HFFc6 (cell line): ENCODE data around the gene FBF1. TPM values are rescaled to one million over a fixed set of nuclear protein-coding genes. Genes with fewer than 3 reads are reported as not detected.
"Not testable (repeated sequence)": the region's sequence is repeated elsewhere in the genome, so short reads cannot be mapped to it uniquely, and the experiment has no call there.

ENCODE experiments used
- DNase-seq: peaks from one replicate; pipeline ENCODE4 v3.0.0-alpha.2; 2018
- H3K27ac Mint-ChIP-seq: 2 replicates; pipeline ENCODE4 v1.8.0; 2020; ENCODE audit warnings: mild to moderate bottlenecking, mixed read lengths
- H3K27me3 Mint-ChIP-seq: 2 replicates; pipeline ENCODE4 v1.8.0; 2021; ENCODE audit warnings: mild to moderate bottlenecking, moderate library complexity, mixed read lengths; ENCODE audit not compliant: insufficient read depth
- H3K36me3 Mint-ChIP-seq: 2 replicates; pipeline ENCODE4 v1.8.0; 2021; ENCODE audit warnings: low read depth, mixed read lengths
- H3K4me1 Mint-ChIP-seq: 2 replicates; pipeline ENCODE4 v1.8.0; 2020; ENCODE audit warnings: low read depth, mixed read lengths
- H3K4me3 Mint-ChIP-seq: 2 replicates; pipeline ENCODE4 v1.8.0; 2020; ENCODE audit warnings: mild to moderate bottlenecking, moderate library complexity, mixed read lengths
- H3K9me3 Mint-ChIP-seq: 2 replicates; pipeline ENCODE4 v1.8.0; 2020; ENCODE audit warnings: mild to moderate bottlenecking, mixed read lengths
- CTCF ChIP-seq: fragments of 200-600 bp; sonication (generic); IDR thresholded peaks from 2 replicates; pipeline ENCODE4 v1.5.0; 2021; ENCODE audit warnings: antibody characterized with exemption, mild to moderate bottlenecking
- total RNA-seq, 6 experiments: library from RNA; stranded (reverse); fragmentation: NEBNext Ultra II Directional; extraction: Animal tissue kit (Norgen Biotek cat#: 25700); gene quantifications; 2 replicates in 1 of 6; 3 replicates in 5 of 6; pipeline ENCODE4 v1.2.3, GENCODE V29; 2021

The FBF1 gene
- total RNA-seq, 6 experiments from 2014 or later = 5.6 to 10.1 (median 6.3) TPM

- H3K9me3 Mint-ChIP-seq = no peaks in the 10 kb centered on the region
- H3K36me3 Mint-ChIP-seq = no peaks in the 10 kb centered on the region
- no peak for TF ChIP-seq CTCF
- H3K4me3 Mint-ChIP-seq = no peak overlapping the region
- H3K4me1 Mint-ChIP-seq = peaks cover 11% of the 10 kb centered on the region
- peaks cover 6% of the 10 kb centered on the region for H3K27me3 Mint-ChIP-seq
- DNase-seq = no peak
- no peak overlapping the region for H3K27ac Mint-ChIP-seq
Observed at GRCh38 chr17:75891605-75892555, 49.0 kb downstream of the FBF1 start.

GRCh38 chr17:75891022-75891604 lies 49.7 kb downstream of the FBF1 start:
- no peaks in the 10 kb centered on the region for H3K9me3 Mint-ChIP-seq

GRCh38 chr17:75889454-75889853 lies 51.4 kb downstream of the FBF1 start:
- no peaks in the 10 kb centered on the region for H3K9me3 Mint-ChIP-seq
- TF ChIP-seq CTCF = no peak
- DNase-seq = no peak
- H3K4me3 Mint-ChIP-seq = no peak overlapping the region
- H3K27me3 Mint-ChIP-seq = peaks cover 9% of the 10 kb centered on the region
- no peaks in the 10 kb centered on the region for H3K36me3 Mint-ChIP-seq
- no peak overlapping the region for H3K27ac Mint-ChIP-seq
- no peaks in the 10 kb centered on the region for H3K4me1 Mint-ChIP-seq

More at GRCh38 chr17:75891022-75891604, 49.7 kb downstream of the FBF1 start:
- Mint-ChIP-seq H3K27ac (no peak overlapping the region), H3K4me3 (no peak overlapping the region), H3K27me3 (peaks cover 7% of the 10 kb centered on the region), H3K4me1 (peaks cover 11% of the 10 kb centered on the region), H3K36me3 (no peaks in the 10 kb centered on the region)
- DNase-seq = no peak
- no peak for TF ChIP-seq CTCF

GRCh38 chr17:75888484-75888883 lies 52.4 kb downstream of the FBF1 start:
- no peak for DNase-seq
- H3K36me3 Mint-ChIP-seq = no peaks in the 10 kb centered on the region
- H3K9me3 Mint-ChIP-seq = no peaks in the 10 kb centered on the region
- no peaks in the 10 kb centered on the region for H3K4me1 Mint-ChIP-seq
- H3K27ac Mint-ChIP-seq = no peak overlapping the region
- H3K27me3 Mint-ChIP-seq = peaks cover 9% of the 10 kb centered on the region
- no peak for TF ChIP-seq CTCF
- H3K4me3 Mint-ChIP-seq = no peak overlapping the region

GRCh38 chr17:75885860-75886259 lies 55.0 kb downstream of the FBF1 start:
- not testable (repeated sequence) for H3K36me3 Mint-ChIP-seq, DNase-seq, H3K9me3 Mint-ChIP-seq, H3K4me1 Mint-ChIP-seq, H3K27ac Mint-ChIP-seq, H3K4me3 Mint-ChIP-seq
- peaks cover 16% of the 10 kb centered on the region for H3K27me3 Mint-ChIP-seq

GRCh38 chr17:75885431-75885830 lies 55.4 kb downstream of the FBF1 start:
- DNase-seq = no peak
- Mint-ChIP-seq H3K36me3 (no peaks in the 10 kb centered on the region), H3K4me3 (no peak overlapping the region), H3K27ac (no peak overlapping the region), H3K27me3 (peaks cover 16% of the 10 kb centered on the region), H3K4me1 (no peaks in the 10 kb centered on the region), H3K9me3 (no peaks in the 10 kb centered on the region)
- TF ChIP-seq CTCF = no peak
